Stimulated activated CD4-positive, alpha-beta T cell treated with anti-CD3 and anti-CD28 coated beads, Interleukin-4, amount 100 ng/mL, for 1 hour (primary cell): ENCODE data around the gene TRIM44.
"Not testable (repeated sequence)": the region's sequence is repeated elsewhere in the genome, so short reads cannot be mapped to it uniquely, and the experiment has no call there.

Source experiments
- DNase-seq: peaks from one replicate; pipeline ENCODE4 v3.0.0-alpha.2; 2020

TRIM44 gene

DNA sequence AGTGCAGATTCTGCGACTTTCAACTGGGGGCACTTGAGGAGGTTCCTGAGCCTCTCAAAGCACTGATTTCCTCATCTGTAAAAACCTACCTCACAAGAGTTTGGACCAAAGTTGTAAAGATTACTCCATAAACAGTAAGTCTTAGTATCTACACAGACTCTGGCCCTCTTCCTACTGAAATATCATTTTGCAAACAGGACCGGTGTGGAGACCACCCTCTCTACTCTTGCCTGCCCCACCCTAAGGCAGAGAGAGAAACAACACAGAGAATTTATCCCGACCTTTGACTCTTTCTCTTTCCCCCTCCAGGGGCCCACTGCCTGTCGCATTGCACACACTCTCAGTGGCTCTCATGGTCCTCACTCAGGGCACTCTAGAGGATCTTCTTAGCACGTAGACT lies 163.4 kb downstream of the TRIM44 start:
- no peak for DNase-seq

DNA sequence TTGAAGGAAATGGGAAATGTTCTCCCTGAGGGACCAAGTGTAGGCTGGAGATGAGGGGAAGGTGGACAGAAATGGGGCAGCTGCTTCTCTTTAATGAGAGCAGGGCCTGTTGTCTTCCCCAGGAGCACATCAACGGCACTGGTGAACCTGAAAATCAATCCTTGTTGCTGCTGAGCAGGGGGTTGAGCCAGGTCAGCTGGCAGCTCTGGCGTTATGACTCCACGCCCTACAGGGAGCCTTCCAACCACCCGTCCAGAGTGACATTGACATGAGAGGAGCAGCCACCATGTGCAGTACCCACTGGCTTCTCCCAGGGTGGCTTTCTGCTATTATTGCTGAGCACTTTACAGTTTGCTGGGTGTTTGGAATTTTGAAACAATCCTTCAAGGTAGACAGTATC lies 164.4 kb downstream of the TRIM44 start:
- DNase-seq = no peak

DNA sequence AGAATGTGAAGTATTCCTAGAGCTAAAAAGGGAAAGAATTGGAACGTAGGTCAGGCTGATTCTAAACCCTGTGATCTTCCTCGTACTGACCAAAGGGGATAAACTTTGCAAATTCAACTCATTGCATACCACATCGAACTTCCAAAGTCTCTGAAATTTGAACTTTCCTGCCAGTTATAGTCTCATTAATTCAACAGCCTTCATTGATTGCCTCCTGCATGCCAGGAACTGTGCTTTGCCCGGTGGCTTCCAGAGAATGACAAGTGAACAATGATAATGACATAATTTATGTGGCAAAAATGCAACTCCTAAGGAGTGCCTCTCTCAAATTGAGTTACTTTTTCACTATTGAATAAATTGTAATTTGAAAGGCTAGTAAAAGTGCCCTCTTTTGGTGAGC lies 173.6 kb downstream of the TRIM44 start:
- DNase-seq = no peak

DNA sequence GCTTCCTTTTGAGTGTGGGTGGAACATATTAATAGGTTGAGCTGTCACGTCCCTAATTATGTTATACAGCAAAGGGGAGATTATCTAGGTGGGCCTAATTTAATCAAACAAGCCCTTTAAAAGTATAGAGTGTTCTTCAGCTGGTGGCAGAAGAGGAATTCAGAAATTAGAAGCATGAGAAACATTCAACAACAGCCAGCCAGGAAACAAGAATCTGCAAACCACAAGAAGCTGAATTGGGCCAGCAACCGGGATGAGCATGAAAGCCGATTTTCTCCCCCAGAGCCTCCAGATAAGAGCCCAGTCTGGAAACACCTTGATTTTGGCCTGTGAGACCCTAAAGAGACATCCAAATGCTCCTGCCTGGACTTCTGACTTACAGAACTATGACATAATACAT lies 175.5 kb downstream of the TRIM44 start:
- no peak for DNase-seq

DNA sequence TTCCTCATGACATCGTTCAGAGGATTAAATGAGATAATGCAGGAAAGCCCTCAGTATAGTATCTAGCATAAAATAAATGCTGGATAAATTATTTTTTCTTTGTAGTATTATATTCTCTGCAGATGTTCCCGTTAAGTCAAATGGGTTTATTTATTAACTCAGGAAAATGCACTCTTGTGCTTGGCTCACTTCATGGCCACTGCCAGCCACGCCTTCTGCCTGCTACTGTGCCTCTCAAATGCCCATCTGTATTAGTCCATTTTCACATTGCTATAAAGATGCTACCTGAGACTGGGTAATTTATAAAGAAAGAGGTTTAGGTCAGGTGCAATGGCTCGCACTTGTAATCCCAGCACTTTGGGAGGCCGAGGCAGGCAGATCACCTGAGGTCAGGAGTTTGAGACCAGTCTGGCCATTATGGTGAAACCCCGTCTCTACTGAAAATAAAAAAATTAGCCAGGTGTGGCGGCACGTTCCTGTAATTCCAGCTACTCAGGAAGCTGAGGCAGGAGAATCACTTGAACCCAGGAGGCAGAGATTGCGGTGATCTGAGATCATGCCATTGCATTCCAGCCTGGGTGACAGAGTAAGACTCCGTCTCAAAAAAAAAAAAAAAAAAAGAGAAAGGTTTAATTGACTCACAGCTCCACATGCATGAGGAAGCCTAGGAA lies 176.3 kb downstream of the TRIM44 start:
- not testable (repeated sequence) for DNase-seq

DNA sequence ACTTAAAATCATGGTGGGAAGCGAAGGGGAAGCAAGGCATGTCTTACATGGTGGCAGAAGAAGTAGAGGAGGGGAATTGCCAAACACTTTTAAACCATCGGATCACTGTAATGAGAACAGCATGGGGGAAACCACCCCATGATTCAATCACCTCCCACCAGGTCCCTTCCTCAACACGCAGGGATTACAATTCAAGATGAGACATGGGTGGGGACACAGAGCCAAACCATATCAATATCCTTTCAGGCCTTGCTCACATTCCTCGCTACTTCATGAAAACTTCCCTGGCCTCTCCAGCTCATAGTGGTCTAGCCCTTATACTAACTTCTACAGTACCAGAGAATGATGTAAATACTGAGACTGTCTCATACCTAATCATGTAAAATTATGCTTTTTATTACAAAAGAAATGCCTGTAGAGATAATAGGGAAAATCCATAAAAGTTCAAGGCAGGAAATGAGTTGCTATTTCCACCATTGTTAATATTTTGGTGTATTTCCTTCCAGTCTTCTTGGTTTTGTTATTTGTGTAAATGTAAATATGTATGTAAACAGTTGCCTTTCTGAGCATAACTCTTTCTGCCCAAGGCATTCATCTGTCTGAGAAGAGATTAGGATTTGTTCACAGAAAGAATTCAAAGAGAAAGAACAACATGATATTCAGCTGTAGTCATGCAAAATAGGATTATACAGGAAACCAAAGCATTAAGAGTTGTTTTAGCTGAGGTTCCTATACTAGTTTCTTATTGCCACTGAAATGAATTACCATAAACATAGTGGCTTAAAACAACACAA lies 177.0 kb downstream of the TRIM44 start:
- DNase-seq = no peak

DNA sequence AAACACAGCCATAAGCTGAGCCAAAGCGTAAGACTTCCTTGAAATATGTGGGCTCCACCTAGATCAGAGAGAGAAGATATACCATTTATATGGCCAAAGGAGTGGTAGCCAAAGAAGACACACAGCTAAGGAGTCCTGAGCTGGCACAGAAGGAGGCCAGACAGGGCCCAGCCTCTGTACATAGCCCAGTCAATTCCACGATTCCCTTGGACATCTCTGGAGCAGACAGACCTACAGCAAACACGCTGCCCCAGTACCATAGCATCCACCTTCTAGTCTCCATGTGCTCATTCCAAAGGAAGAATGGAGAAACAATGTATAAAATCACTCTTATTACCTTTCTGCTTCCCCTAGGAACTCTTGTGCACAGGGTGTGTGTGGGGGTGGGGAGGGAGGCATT lies 179.2 kb downstream of the TRIM44 start:
- no peak for DNase-seq

DNA sequence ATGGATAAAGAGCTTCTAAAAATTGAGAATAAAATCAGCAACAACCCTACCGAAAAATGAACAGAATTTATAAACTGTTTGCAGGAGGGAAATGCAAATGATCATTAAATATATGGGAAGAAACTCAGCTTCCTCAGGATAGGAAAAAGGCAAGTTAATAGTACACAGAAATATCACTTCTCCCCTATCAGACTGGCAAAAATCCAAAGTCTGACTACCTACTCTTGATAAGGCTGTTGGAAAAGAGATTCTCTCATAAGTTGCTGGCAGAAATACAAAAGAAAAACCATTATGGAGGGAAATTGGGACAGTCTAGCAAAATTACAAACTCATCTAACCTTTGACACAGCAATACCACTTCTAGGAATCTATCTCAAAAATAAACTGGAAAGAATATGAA lies 180.4 kb downstream of the TRIM44 start:
- no peak for DNase-seq

DNA sequence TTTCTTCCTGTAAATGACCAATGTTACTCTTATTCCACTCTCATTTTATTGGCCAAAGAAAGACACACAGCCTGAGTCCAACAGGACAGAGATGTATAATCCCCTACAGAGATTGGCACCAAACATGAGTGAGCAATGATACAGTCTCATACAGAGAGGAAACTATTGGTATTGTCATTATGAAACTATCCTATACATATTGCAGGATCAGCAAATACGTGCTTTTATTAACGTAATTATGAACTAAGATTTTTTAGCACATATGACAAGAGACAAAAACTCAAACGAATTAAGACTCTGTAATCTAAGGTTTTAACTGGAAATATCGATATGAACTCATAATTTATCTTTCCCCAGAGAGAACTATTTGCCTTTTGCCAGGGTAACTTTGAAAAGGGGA lies 182.0 kb downstream of the TRIM44 start:
- no peak for DNase-seq

DNA sequence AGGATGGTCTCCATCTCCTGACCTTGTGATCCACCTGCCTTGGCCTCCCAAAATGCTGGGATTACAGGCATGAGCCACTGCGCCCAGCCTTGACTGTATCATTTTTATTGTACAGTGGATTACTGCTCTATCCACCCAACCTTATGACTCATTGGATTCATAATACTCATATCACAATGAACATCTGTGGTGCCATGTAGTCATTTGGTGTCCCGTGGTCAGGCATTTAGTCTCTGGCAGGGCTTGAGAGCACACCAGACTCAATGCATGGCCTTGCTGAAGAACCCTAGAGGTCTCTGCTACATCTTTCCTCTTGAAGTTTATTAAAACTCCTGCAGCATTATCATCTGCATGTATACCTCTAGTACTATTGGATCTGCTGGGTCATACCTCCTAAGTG lies 183.3 kb downstream of the TRIM44 start:
- DNase-seq = no peak

DNA sequence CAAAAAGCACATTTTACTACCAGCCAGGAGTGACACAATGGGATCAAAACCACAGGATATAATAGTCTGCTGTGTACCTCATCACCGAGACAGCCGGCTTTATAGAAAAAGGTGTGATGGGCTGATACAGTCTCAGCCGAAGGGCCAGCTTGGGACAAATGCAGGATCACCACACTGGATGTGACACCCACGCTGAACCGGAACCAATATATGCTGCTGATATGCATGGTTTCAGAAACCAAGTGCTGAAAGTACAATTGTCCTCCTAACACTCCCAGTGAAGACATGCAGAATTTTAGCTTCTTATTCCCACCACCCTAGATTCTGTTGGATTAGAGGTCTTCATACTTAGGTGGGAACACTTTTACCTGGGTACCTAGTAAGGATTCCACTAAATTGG lies 184.3 kb downstream of the TRIM44 start:
- DNase-seq = no peak

DNA sequence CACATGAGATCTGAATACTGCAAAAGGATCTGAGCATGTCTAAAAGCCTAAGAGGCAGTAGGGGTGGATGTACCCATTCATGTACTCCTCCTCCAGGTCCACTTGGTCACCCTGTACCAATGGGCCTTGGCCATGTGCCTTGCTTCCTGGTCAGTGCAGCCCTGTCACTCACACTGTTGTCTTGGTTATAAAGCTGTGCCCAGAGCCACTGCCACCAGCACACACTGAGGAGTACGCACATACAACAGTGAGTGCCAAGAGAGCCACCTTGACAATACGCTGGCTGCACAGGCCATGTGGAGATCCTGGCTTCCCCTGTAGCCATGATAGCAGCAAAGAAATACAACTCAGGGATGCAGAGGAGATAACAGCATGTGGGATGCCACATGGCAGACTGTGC lies 184.9 kb downstream of the TRIM44 start:
- DNase-seq = no peak

DNA sequence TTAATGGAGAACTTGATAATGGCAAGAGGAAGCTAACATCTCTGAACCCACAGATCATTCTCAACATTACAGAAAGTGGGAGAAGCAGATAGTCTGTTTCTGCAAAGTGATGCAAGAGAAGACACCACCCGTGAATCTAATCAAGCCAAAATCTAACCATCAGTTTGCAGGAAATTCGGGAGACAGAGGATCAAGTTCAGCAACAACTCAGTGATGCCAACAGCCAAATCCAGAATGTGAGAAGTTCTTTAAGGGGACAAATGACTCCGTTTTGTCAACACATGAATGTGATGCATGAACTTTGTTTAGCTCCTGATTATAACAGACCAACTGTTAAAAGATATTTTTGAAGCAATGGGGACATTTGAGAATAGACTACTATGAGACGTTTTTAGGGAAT lies 186.0 kb downstream of the TRIM44 start:
- no peak for DNase-seq

DNA sequence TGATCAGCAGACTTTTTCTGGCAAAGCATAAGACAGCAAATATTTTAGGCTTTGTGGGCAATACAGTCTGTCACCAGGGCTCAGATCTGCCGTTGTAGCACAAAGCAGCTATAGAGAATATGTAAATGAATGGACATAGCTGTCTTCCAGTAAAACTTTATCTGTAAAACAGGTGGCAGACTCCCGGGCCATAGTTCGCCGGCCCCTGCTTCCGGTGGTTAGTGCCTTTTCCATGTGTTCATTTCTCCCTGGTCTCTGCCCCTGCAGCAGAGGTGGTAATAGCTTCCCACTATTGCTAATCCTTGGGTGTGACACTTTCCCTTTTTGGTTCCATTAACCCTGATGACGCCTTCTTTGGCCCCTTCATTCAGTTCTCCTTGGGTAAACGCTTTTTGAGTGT lies 187.6 kb downstream of the TRIM44 start:
- no peak for DNase-seq

DNA sequence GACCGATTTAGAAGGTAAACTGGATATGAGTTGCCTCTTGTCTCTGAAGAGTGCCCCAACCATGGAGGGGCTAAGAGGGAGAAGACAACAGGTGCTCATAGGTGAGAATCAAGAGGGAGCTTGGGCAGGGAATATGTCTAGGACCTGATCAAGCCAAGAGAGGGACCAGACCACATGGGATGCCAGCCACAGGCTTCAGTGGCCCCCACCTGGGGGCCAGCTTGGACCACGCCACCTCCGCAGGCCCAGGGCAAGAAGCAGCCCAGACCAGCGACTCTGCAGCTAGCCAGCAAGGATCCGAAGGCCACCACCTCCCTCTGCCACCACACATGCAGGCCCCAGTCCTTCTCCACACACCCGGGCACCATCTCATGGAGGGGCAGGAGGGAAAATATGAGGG lies 188.8 kb downstream of the TRIM44 start:
- no peak for DNase-seq

DNA sequence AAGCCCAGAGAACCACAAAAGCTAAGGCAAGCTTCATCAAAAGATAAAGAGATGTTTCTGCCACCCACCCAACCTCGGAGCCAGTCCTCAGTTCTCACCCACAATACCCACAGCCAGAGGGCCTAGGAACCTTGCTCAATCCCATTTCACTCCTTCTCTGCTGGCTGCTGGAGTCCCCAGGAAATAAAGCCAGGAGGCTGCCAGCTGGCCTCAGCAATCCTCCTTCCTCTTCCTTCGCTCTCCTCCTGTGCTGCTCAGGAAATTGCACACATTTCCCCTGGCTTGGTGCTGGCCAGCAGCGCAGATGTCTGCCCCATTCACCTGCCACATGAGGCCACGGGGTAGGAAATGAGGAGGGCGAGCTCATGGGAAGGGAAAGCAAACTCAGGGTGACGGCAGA lies 189.5 kb downstream of the TRIM44 start:
- DNase-seq = no peak

DNA sequence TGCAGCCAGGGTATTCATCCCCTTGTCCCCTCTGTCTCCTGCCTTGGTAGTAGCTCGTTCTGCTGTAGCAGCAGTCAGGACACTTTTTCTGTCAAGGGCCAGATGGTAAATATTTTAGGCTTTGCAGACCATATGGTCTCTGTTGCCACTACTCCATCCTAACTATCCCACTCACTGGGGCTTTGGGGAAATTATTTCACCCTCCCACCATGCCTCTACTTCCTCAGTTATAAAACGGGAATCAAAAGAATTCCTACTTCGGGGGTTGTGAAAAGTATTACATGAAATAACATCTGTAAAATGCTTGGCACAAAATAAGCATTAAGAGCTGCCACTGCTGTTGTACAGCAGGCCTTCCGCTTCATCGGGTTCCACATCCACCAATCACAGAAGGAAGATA lies 191.4 kb downstream of the TRIM44 start:
- no peak for DNase-seq

DNA sequence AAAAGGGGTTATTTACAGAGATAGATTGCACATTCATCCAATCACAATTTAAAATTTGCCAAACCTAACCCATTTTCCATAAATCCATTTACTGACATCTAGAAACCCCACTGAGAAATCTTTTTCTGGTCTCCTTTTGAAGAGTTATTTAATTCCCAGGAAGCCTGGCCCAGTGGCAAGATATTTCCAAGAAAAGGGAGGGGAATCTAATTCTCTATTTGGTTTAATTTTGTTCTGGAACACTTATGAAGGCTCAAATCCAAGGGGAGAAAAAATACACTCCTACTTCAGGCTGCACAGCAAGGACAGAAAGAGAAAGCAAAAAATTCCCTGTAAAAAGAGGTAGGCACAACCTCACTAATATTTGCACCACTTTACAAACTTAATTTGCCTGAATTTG lies 193.1 kb downstream of the TRIM44 start:
- DNase-seq = no peak

DNA sequence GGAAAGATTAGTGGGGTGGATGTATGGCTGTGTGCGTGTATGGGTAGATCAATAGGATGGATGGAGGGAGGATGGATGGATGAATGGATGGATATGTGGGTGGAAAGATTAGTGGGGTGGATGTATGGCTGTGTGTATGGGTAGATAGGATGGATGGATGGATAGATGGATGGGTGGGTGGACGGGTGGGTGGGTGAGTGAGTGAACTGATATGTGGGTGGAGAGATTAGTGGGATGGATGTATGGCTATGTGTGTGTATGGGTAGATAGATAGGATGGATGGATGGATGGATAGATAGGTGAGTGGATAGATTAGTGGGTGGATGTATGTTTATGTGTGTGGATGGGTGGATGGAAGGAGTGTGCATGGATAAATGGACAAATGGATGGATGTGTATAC lies 193.7 kb downstream of the TRIM44 start:
- DNase-seq = no peak

DNA sequence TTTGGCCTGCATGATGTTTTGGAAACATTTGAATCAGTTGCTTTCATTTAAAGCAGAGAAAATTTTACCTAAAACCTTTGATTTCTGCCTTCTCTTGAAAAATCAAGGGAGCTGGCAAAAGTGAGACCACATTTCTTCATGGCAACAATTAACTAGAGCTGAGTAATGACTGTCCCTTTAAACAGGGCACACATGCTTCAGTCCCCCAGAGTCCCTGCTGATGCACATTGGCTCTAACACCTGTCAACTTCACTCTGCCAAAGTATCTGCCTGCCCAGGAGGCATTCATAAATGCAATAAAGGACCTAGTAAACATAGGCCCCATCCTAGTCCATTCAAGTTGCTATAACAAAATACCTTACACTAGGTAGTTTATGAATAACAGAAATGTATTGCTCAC lies 194.2 kb downstream of the TRIM44 start:
- DNase-seq = no peak

DNA sequence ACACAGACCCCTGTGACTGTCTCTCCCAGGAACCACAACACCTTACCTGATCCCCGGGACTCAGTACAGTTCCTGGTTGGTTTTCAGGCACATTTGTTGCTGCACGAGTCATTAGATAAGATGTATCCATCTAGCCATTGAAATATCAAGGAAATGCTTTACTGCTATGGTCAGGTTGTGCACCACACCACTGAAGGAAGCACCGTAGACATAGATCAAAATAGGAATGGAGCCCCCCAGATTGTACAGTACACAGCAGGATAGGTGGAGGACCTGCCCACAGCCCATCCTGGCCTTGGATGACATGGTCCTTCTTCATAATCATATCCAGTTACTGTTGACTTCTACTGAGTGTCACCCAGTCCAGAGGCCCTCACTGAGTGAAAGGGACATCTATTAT lies 195.3 kb downstream of the TRIM44 start:
- no peak for DNase-seq

DNA sequence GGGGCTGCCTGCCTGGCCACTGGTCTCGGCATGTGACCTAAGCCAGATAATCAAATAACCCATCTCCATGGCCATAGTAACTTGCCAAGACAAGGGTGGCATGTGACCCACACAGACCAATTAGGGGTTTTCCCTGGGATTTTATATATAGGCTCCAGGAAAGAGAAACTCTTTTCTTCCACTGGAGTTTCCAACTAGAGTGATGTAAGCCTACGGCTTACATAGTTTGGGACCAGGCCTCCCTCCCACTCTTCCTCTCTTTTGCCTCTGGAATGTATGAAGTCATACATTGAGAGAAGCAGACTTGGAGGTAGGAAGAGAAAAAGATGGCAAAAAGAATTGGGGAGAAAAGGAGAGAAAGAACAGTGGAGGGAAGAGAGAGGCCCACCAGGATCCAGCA lies 196.7 kb downstream of the TRIM44 start:
- DNase-seq = no peak

DNA sequence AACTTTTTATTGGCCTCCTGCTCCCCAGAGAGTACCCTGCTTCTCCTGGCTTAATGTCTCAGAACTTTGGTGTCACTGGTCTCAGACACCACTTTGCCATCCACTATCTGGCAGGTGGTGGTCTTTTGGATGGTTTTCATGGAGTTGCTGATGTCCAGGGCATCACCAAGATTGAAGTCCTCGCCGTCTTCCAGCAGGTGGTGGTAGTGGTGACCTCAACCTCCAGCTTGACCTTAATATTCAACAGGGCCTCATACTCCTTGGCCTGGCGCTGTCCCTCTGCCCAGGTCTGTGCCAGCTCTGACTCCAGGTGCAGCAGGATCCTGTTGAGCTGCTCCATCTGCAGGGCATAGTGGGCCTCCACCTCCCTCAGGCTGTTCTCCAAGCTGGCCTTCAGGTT lies 197.6 kb downstream of the TRIM44 start:
- not testable (repeated sequence) for DNase-seq

DNA sequence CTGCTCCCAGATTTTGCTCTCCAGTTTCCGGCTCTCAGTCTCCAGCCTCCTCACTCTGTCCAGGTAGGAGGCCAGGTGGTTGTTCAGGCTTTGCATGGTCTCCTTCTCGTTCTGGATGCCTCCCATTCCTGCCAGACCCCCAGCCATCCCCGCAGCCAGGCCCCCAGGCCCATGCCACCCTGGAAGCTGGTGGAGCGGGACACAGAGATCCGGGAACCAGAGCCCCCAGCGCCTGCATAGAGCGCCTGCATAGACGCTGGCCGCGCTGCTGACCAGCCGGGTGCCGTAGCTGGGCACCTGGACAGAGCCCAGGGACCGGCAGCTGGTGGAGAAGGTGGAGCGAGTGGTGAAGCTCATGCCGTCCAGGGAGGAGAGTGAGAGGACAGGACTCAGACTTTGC lies 198.6 kb downstream of the TRIM44 start:
- no peak for DNase-seq

DNA sequence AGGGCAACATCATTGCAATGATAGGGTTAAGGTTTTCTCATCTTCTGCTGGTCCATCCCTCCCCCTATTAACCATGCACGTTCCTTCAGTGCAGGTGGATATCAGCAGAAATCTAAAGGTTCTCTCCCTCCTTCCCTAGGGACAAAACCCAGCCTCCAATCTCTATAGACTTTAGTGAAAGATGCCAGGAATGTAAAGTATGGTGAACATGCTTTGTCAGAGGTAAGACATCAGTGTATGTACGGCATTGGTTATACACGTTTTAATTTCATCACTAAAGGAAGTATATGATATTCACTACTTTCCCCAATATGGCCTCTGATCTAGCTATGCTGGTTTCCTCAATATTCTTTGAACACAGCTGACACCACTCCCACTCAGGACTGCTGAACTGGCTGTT lies 200.1 kb downstream of the TRIM44 start:
- DNase-seq = no peak
